KMS-11 (cell line): ENCODE measurements around the gene PROK2.

Experiments
- H2AFZ ChIP-seq: fragments of 200-600 bp; sonication (generic); 2 replicates; pipeline ENCODE4 v1.6.1; 2016; ENCODE audit warnings: antibody characterized with exemption, mixed run types, low read depth
- H3K27ac ChIP-seq: fragments of 200-600 bp; sonication (generic); 2 replicates; pipeline ENCODE4 v1.6.1; 2016; ENCODE audit warnings: mild to moderate bottlenecking, mixed run types
- H3K27me3 ChIP-seq: fragments of 200-600 bp; sonication (generic); 2 replicates; pipeline ENCODE4 v1.6.1; 2017; ENCODE audit warnings: mild to moderate bottlenecking, low read depth, mixed run types, moderate library complexity; ENCODE audit not compliant: insufficient read depth
- H3K36me3 ChIP-seq: fragments of 200-600 bp; sonication (generic); 2 replicates; pipeline ENCODE4 v1.6.1; 2017; ENCODE audit warnings: mild to moderate bottlenecking, mixed run types; ENCODE audit not compliant: insufficient read depth
- H3K4me1 ChIP-seq: fragments of 200-600 bp; sonication (generic); 2 replicates; pipeline ENCODE4 v1.6.1; 2016; ENCODE audit warnings: mild to moderate bottlenecking, low read depth, mixed run types; ENCODE audit not compliant: poor library complexity, severe bottlenecking
- H3K4me2 ChIP-seq: fragments of 200-600 bp; sonication (generic); 2 replicates; pipeline ENCODE4 v1.7.0; 2016; ENCODE audit warnings: mild to moderate bottlenecking, mixed run types
- H3K4me3 ChIP-seq: fragments of 200-600 bp; sonication (generic); IDR thresholded peaks from 2 replicates; pipeline ENCODE4 v1.6.1; 2017; ENCODE audit warnings: low read depth, low read length, mixed read lengths; ENCODE audit not compliant: insufficient read depth
- H3K79me2 ChIP-seq: fragments of 200-600 bp; sonication (generic); 2 replicates; pipeline ENCODE4 v1.6.1; 2016; ENCODE audit warnings: low read depth, mixed run types; ENCODE audit not compliant: insufficient read depth
- H3K9ac ChIP-seq: fragments of 200-600 bp; sonication (generic); 2 replicates; pipeline ENCODE4 v1.6.1; 2016; ENCODE audit warnings: mild to moderate bottlenecking, mixed run types
- H4K20me1 ChIP-seq: fragments of 200-600 bp; sonication (generic); 2 replicates; pipeline ENCODE4 v1.6.1; 2016; ENCODE audit warnings: mild to moderate bottlenecking, mixed run types; ENCODE audit not compliant: insufficient read depth
- CTCF ChIP-seq: fragments of 200-600 bp; sonication (generic); conservative IDR thresholded peaks from 2 replicates; pipeline ENCODE4 v1.6.1; 2017; ENCODE audit warnings: low read depth, mild to moderate bottlenecking, antibody characterized with exemption, low read length, moderate library complexity, mixed read lengths

The PROK2 gene

GRCh38 chr3:71813073-71813472 lies 28.1 kb upstream of the PROK2 start:
- peaks cover 12% of the 10 kb centered on the region for H3K4me1 ChIP-seq
- no peaks in the 10 kb centered on the region for H3K79me2 ChIP-seq
- no peak overlapping the region for H3K4me3 ChIP-seq
- H3K27ac ChIP-seq: no peak overlapping the region
- no peak overlapping the region for H2AFZ ChIP-seq
- no peaks in the 10 kb centered on the region for H3K27me3 ChIP-seq
- no peaks in the 10 kb centered on the region for H3K36me3 ChIP-seq
- no peak overlapping the region for H3K9ac ChIP-seq
- H4K20me1 ChIP-seq: no peaks in the 10 kb centered on the region
- TF ChIP-seq CTCF: no peak
- H3K4me2 ChIP-seq: no peak overlapping the region

GRCh38 chr3:71810056-71810455 lies 25.1 kb upstream of the PROK2 start:
- no peak for TF ChIP-seq CTCF
- H3K27me3 ChIP-seq: no peaks in the 10 kb centered on the region
- H3K79me2 ChIP-seq: no peaks in the 10 kb centered on the region
- peaks cover 12% of the 10 kb centered on the region for H3K4me1 ChIP-seq
- H3K36me3 ChIP-seq: no peaks in the 10 kb centered on the region
- no peak overlapping the region for H3K9ac ChIP-seq
- H3K4me3 ChIP-seq: no peak overlapping the region
- no peak overlapping the region for H3K4me2 ChIP-seq
- H2AFZ ChIP-seq: no peak overlapping the region
- no peaks in the 10 kb centered on the region for H4K20me1 ChIP-seq
- H3K27ac ChIP-seq: no peak overlapping the region

- Histone ChIP-seq H3K4me3 (no peak overlapping the region), H3K4me2 (no peak overlapping the region), H3K79me2 (no peaks in the 10 kb centered on the region), H3K36me3 (no peaks in the 10 kb centered on the region), H4K20me1 (no peaks in the 10 kb centered on the region), H3K9ac (no peak overlapping the region), H3K27ac (no peak overlapping the region), H2AFZ (no peak overlapping the region), H3K4me1 (peaks cover 12% of the 10 kb centered on the region), H3K27me3 (no peaks in the 10 kb centered on the region)
- no peak for TF ChIP-seq CTCF
Observed at GRCh38 chr3:71809321-71810026, 24.5 kb upstream of the PROK2 start.

GRCh38 chr3:71806736-71807135 lies 21.8 kb upstream of the PROK2 start:
- no peaks in the 10 kb centered on the region for H3K36me3 ChIP-seq
- H3K27me3 ChIP-seq: no peaks in the 10 kb centered on the region
- H3K79me2 ChIP-seq: no peaks in the 10 kb centered on the region

More at GRCh38 chr3:71806736-71807135, 21.8 kb upstream of the PROK2 start:
- H2AFZ ChIP-seq: no peak overlapping the region
- no peaks in the 10 kb centered on the region for H4K20me1 ChIP-seq
- H3K9ac ChIP-seq: no peak overlapping the region
- no peak for TF ChIP-seq CTCF
- H3K27ac ChIP-seq: no peak overlapping the region
- H3K4me3 ChIP-seq: no peak overlapping the region
- peaks cover 3% of the 10 kb centered on the region for H3K4me1 ChIP-seq
- no peak overlapping the region for H3K4me2 ChIP-seq
